ENCODE measurements around the gene NUDT22. TPM values are rescaled to one million over a fixed set of nuclear protein-coding genes. Genes with fewer than 3 reads are reported as not detected.

The NUDT22 gene
- polyA plus RNA-seq, 1 donor: 33.8 TPM

DNA sequence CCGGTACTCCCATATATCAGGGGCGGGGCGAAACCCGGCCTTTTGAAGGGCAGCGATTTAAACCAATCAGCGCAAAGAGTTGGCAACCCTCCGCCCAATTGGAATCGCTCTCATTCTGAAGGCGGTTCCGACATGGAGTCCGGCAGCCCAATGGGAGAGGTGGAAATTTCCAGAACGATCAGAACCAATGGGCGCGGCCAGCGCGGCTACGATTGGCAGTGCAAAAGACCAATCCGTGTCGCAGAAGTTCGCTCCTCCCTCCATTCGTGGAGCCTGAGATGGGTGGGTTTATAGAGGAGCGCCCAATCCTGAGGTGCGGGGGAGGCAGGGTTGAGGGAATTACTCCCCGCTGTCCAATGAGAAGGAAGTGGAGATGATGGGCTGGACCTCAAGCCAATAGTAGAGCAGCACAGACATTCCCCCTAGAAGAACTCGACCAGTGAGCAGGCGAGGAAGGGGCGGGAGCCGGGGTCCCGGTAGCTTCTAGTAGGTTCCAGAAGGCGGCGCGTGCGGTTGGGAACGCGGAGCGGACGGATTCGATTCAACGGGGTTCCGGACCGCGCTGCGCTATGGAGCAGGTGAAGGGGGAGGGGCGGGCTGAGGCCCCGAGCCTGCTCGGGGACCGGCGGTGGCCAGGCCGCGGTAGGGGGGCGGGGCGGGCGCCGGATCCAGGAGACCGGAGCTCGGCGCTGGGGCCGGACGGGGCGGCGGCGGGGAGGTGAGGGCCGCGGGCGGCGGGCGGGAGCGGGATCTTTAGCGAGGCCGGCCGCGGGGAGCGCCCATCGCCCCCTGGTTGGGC lies 40.2 kb upstream of the NUDT22 start, which contains the start of gene STIP1:
Gene STIP1, plus strand, starts transcription at position 479 of the 799 bp plus-strand sequence. Its CDS starts 91 bp downstream, at position 570.
- H3K4me1 ChIP-seq (ENCODE audit: control insufficient read depth, insufficient read depth, low read length): peaks cover 27% of the 10 kb centered on the region
- peak within 1 kb of the TSS; percentile 98 for H3K27ac ChIP-seq (ENCODE audit: low read length)
- no CpG with 5 or more reads among the region's 74 CpGs for WGBS (ENCODE audit: insufficient coverage, low lambda C conversion rate)
- H3K4me3 ChIP-seq (ENCODE audit: low read length): peak within 1 kb of the TSS; percentile 71
- H3K27me3 ChIP-seq (ENCODE audit: control insufficient read depth, insufficient read depth, low read length): no peaks in the 10 kb centered on the region
- peaks cover 4% of the 10 kb centered on the region for H3K36me3 ChIP-seq (ENCODE audit: control insufficient read depth, insufficient read depth, low read length)
- DNase-seq: peak; percentile 100
- H3K9me3 ChIP-seq (ENCODE audit: control insufficient read depth, low read depth, low read length): no peaks in the 10 kb centered on the region

DNA sequence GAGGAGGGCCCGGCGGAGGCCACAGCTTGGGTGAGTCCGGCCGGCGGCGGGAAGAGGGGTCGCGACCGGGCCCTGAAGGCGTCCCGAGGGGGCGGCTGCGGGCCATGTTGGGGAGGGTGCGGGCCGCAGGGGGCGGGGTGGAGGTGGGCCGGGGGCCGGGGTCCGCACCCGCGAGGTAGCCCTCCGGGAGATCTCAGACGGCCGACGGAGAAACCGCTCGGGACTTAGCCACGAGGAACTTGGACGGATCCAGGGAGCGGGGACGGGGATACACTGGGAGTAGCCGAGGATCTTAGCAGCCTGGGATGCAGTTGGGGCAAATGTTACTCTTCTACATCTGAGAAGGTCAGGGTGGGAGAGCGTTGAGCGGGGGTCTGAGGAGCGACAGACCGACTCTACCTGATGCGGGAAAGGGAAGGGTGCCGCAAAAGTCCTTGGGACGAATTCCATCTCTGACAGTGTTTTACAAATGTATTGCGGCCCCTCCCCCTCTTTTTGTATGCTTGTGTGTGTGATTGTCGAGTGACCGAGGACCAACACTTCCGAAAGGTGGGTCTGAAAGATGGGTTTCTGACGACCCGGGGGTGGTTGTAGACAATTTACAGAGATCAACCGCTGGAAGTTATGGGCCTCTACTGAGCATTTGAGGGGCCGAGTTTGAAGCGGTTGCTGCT lies 39.4 kb upstream of the NUDT22 start:
- Histone ChIP-seq H3K4me3 (ENCODE audit: low read length) (no peak overlapping the region), H3K27ac (ENCODE audit: low read length) (no peak overlapping the region), H3K36me3 (ENCODE audit: control insufficient read depth, insufficient read depth, low read length) (peaks cover 4% of the 10 kb centered on the region), H3K27me3 (ENCODE audit: control insufficient read depth, insufficient read depth, low read length) (no peaks in the 10 kb centered on the region), H3K4me1 (ENCODE audit: control insufficient read depth, insufficient read depth, low read length) (peaks cover 19% of the 10 kb centered on the region), H3K9me3 (ENCODE audit: control insufficient read depth, low read depth, low read length) (no peaks in the 10 kb centered on the region)
- DNase-seq: peak in 1 of 2 donors; percentile 56
- no CpG with 5 or more reads among the region's 48 CpGs for WGBS (ENCODE audit: insufficient coverage, low lambda C conversion rate)

DNA sequence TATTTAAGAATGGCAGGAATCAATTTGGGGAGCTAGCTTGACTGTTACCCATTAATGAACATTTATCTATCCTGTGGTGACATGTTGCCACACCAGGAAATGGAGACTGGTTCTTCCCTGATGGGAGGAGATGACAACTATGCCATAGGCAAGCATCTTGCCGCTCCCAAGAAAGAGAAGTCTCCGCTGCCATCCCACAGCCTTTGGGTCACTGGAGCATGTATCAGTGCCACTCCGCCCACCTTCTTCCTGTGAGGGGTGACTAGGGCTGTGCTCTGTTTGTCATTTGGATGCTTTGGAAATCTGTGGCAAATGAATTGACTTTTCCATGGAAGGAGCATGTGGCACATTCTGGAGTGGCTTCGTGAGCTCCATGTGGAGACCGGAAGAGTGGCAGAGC lies 33.6 kb upstream of the NUDT22 start:
- H3K4me3 ChIP-seq (ENCODE audit: low read length): no peak overlapping the region
- peaks cover 54% of the 10 kb centered on the region for H3K36me3 ChIP-seq (ENCODE audit: control insufficient read depth, insufficient read depth, low read length)
- no CpG with 5 or more reads among the region's 5 CpGs for whole genome bisulfite sequencing (ENCODE audit: insufficient coverage, low lambda C conversion rate)
- H3K27me3 ChIP-seq (ENCODE audit: control insufficient read depth, insufficient read depth, low read length): no peaks in the 10 kb centered on the region
- no peaks in the 10 kb centered on the region for H3K9me3 ChIP-seq (ENCODE audit: control insufficient read depth, low read depth, low read length)
- H3K27ac ChIP-seq (ENCODE audit: low read length): no peak overlapping the region
- H3K4me1 ChIP-seq (ENCODE audit: control insufficient read depth, insufficient read depth, low read length): no peaks in the 10 kb centered on the region
- DNase-seq: no peak

DNA sequence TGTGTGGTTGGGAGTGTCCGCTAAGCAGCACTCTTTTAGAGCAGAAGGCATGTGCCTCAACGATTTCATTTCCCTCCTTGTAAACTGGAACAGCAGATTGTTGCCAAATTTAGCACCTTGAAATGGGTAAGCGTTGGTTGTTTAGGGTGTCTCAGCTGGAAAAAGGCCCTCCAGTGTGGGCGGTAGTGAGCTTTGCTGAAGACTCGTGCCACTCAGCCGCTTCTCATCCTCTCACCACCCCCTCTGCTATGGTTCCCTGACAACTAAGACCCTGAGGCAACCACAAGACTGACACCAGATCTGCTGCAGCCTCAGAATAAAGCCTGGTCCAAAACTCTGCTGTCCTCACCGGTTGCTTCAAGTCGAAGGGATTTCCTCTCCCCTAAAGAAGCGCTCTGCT lies 29.4 kb upstream of the NUDT22 start:
- no CpG with 5 or more reads among the region's 9 CpGs for WGBS (ENCODE audit: insufficient coverage, low lambda C conversion rate)

DNA sequence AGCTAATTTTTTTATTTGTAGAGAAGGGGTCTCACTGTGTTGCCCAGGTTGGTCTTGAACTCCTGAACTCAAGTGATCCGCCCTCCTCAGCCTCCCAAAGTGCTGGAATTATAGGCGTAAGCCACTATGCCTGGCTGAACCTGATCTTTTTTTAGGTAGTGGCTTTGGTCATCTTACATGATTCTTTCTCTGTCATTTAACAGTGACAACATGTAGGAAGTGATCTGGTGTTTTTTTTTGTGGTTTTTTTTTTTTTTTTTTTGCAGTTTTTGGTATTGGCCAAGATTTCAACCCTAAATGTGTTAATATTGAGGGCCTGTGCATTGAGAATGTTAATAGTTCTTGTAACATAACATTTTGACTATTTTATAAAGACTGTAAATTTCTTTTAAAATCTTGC lies 27.6 kb upstream of the NUDT22 start:
- WGBS (ENCODE audit: insufficient coverage, low lambda C conversion rate): no CpG with 5 or more reads among the region's 2 CpGs
- peaks cover 91% of the 10 kb centered on the region for H3K36me3 ChIP-seq (ENCODE audit: control insufficient read depth, insufficient read depth, low read length)
- H3K4me1 ChIP-seq (ENCODE audit: control insufficient read depth, insufficient read depth, low read length): no peaks in the 10 kb centered on the region
- H3K9me3 ChIP-seq (ENCODE audit: control insufficient read depth, low read depth, low read length): no peaks in the 10 kb centered on the region
- H3K27me3 ChIP-seq (ENCODE audit: control insufficient read depth, insufficient read depth, low read length): no peaks in the 10 kb centered on the region
- no peak overlapping the region for H3K4me3 ChIP-seq (ENCODE audit: low read length)
- no peak overlapping the region for H3K27ac ChIP-seq (ENCODE audit: low read length)
- no peak for DNase-seq

More for the DNA sequence above, 29.4 kb upstream of the NUDT22 start:
- Histone ChIP-seq H3K4me3 (ENCODE audit: low read length) (no peak overlapping the region), H3K36me3 (ENCODE audit: control insufficient read depth, insufficient read depth, low read length) (peaks cover 85% of the 10 kb centered on the region), H3K27me3 (ENCODE audit: control insufficient read depth, insufficient read depth, low read length) (no peaks in the 10 kb centered on the region), H3K4me1 (ENCODE audit: control insufficient read depth, insufficient read depth, low read length) (no peaks in the 10 kb centered on the region), H3K27ac (ENCODE audit: low read length) (no peak overlapping the region), H3K9me3 (ENCODE audit: control insufficient read depth, low read depth, low read length) (no peaks in the 10 kb centered on the region)
- no peak for DNase-seq

DNA sequence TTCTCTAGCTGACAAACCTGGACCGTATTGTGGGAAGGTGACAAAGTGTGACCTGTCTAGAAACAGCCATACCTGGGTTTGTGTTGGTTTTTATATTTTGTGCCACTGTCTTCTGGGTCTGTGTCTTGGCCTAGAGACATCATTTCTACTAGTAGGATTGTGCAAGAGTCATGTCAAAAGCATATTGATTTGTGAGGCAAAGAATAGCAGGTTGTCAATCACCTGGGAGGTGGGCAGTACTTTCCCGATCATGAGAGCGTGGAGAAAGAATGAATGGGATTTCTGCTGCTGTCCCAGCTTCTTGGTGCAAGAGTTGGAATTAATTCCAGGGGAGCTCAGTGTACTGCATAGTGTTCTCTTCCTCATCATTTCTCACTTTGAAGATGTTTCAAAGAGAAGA lies 24.5 kb upstream of the NUDT22 start:
- H3K4me1 ChIP-seq (ENCODE audit: control insufficient read depth, insufficient read depth, low read length): peaks cover 11% of the 10 kb centered on the region
- no CpG with 5 or more reads among the region's 3 CpGs for WGBS (ENCODE audit: insufficient coverage, low lambda C conversion rate)
- DNase-seq: no peak
- peaks cover 80% of the 10 kb centered on the region for H3K36me3 ChIP-seq (ENCODE audit: control insufficient read depth, insufficient read depth, low read length)
- H3K27me3 ChIP-seq (ENCODE audit: control insufficient read depth, insufficient read depth, low read length): no peaks in the 10 kb centered on the region
- no peak overlapping the region for H3K27ac ChIP-seq (ENCODE audit: low read length)
- no peaks in the 10 kb centered on the region for H3K9me3 ChIP-seq (ENCODE audit: control insufficient read depth, low read depth, low read length)
- no peak overlapping the region for H3K4me3 ChIP-seq (ENCODE audit: low read length)

DNA sequence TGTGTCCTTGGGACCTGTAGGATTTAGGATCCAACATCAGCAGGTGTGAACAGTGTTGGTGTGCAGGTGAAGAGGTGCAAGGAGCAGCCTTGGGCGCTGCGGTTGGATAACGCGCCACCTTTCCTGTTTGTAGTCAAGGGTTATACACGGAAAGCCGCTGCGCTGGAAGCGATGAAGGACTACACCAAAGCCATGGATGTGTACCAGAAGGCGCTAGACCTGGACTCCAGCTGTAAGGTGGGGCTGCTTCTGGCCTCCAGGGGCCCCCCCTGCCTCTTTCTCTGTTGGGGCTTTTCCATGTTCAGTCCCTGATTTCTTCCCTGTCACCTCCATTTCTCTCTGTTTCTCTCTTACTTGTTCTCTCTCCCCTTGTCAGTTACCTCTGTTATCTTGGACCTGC lies 23.1 kb upstream of the NUDT22 start:
- H3K4me1 ChIP-seq (ENCODE audit: control insufficient read depth, insufficient read depth, low read length): peaks cover 25% of the 10 kb centered on the region
- WGBS (ENCODE audit: insufficient coverage, low lambda C conversion rate): no CpG with 5 or more reads among the region's 9 CpGs
- H3K27me3 ChIP-seq (ENCODE audit: control insufficient read depth, insufficient read depth, low read length): no peaks in the 10 kb centered on the region
- peaks cover 66% of the 10 kb centered on the region for H3K36me3 ChIP-seq (ENCODE audit: control insufficient read depth, insufficient read depth, low read length)
- no peak overlapping the region for H3K4me3 ChIP-seq (ENCODE audit: low read length)
- DNase-seq: no peak
- H3K27ac ChIP-seq (ENCODE audit: low read length): no peak overlapping the region
- H3K9me3 ChIP-seq (ENCODE audit: control insufficient read depth, low read depth, low read length): no peaks in the 10 kb centered on the region

DNA sequence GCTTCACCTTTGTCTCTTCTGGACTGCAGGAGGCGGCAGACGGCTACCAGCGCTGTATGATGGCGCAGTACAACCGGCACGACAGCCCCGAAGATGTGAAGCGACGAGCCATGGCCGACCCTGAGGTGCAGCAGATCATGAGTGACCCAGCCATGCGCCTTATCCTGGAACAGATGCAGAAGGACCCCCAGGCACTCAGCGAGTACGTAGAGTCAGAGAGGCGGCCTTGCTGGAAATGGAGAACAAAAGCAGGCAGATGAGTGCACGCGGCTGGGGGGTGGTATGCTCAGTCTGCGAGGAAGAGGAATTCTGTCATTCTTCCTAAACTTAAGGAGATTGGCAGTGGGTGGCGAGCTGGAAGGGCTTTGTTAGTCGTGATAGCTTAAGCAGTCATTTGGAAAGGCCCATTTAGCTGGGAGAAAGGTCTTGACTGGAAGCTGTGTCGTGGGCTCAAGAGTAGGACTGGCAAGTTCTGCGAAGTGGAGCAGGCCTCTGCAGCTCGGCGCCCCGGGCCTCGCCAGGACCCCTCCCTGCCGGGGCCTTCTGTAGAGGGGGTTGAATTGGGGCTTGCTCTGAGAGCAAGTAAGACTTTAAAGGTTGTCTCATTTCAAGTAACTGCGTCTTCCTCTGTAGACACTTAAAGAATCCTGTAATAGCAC lies 22.5 kb upstream of the NUDT22 start:
- Histone ChIP-seq H3K36me3 (ENCODE audit: control insufficient read depth, insufficient read depth, low read length) (peaks cover 60% of the 10 kb centered on the region), H3K4me3 (ENCODE audit: low read length) (no peak overlapping the region), H3K27me3 (ENCODE audit: control insufficient read depth, insufficient read depth, low read length) (no peaks in the 10 kb centered on the region), H3K9me3 (ENCODE audit: control insufficient read depth, low read depth, low read length) (no peaks in the 10 kb centered on the region), H3K4me1 (ENCODE audit: control insufficient read depth, insufficient read depth, low read length) (peaks cover 25% of the 10 kb centered on the region), H3K27ac (ENCODE audit: low read length) (no peak overlapping the region)
- DNase-seq: no peak
- WGBS (ENCODE audit: insufficient coverage, low lambda C conversion rate): no CpG with 5 or more reads among the region's 27 CpGs

DNA sequence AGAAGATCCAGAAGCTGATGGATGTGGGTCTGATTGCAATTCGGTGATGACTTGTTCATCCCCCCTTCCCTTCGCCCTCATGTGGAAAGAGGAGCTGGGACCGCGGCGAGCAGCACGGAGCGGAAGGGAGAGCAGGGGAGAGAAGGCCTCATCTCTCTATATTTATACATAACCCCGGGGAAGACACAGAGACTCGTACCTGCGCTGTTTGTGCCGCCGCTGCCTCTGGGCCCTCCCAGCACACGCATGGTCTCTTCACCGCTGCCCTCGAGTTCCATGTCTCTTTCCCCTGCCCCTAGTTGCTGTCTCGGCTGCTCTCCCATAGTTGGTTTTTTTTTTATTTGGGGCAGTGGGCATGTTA lies 22.0 kb upstream of the NUDT22 start:
- no CpG with 5 or more reads among the region's 16 CpGs for WGBS (ENCODE audit: insufficient coverage, low lambda C conversion rate)
- no peak overlapping the region for H3K27ac ChIP-seq (ENCODE audit: low read length)
- no peak for DNase-seq
- peaks cover 25% of the 10 kb centered on the region for H3K4me1 ChIP-seq (ENCODE audit: control insufficient read depth, insufficient read depth, low read length)
- peaks cover 56% of the 10 kb centered on the region for H3K36me3 ChIP-seq (ENCODE audit: control insufficient read depth, insufficient read depth, low read length)
- H3K27me3 ChIP-seq (ENCODE audit: control insufficient read depth, insufficient read depth, low read length): no peaks in the 10 kb centered on the region
- no peak overlapping the region for H3K4me3 ChIP-seq (ENCODE audit: low read length)
- H3K9me3 ChIP-seq (ENCODE audit: control insufficient read depth, low read depth, low read length): no peaks in the 10 kb centered on the region

DNA sequence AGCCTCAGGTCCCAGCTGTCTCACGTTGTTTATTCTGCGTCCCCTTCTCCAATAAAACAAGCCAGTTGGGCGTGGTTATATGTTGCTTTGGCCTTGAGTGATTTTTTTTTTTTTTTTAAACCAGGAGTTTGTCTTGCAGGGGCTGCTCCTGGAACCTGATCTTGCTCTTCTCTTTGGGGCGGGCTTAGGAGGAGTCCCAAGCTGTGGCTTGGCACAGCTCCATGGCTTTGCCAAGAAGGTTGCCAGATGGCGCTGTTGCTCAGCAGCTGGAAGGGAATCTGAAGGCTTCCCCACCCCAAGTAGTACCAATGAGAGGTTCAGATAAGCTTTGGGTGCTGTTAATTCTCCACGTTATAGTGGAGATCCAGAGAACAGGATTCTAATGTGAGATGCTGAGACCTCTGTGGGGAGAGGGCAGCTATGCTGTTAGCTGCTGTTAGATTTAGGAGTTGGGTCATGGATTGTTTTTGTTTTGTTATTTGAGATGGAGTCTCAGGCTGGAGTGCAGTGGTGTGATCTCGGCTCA lies 21.5 kb upstream of the NUDT22 start:
- DNase-seq: peak; percentile 81 to 85
- Histone ChIP-seq H3K27ac (ENCODE audit: low read length) (no peak overlapping the region), H3K27me3 (ENCODE audit: control insufficient read depth, insufficient read depth, low read length) (no peaks in the 10 kb centered on the region), H3K9me3 (ENCODE audit: control insufficient read depth, low read depth, low read length) (no peaks in the 10 kb centered on the region), H3K4me1 (ENCODE audit: control insufficient read depth, insufficient read depth, low read length) (peaks cover 25% of the 10 kb centered on the region), H3K36me3 (ENCODE audit: control insufficient read depth, insufficient read depth, low read length) (peaks cover 56% of the 10 kb centered on the region), H3K4me3 (ENCODE audit: low read length) (no peak overlapping the region)
- no CpG with 5 or more reads among the region's 7 CpGs for WGBS (ENCODE audit: insufficient coverage, low lambda C conversion rate)

All from large intestine (tissue), 3 donors.